HepG2 (cell line): Measurements from ENCODE around the gene SEMA3C. TPM values are rescaled to one million over a fixed set of nuclear protein-coding genes. Genes with fewer than 3 reads are reported as not detected.

ENCODE experiments used
- ATAC-seq: fragments of 200-7000 bp; cut with Tn5 transposase; 3 replicates; pipeline ENCODE4 v1.9.1; 2020; ENCODE audit warnings: mild to moderate bottlenecking, moderate library complexity
- BruUV-seq: library from RNA; stranded (reverse); fragments of 400-500 nt; replicated peaks from 2 replicates; lab custom pipeline; 2021; lab: Mats Ljungman, UMichigan
- CTCF ChIA-PET: fragments of 300-600 bp; formaldehyde crosslinking; extraction: SDS; loops from one replicate; lab custom pipeline; 2021; ENCODE audit warnings: low total read pairs, inconsistent platforms, low intra/inter-chr PET ratio; lab: Yijun Ruan, JAX
- POLR2A ChIA-PET: fragments of 350-600 bp; sonication (Branson Sonifier 250); formaldehyde crosslinking; loops from one replicate; lab custom pipeline; 2020; ENCODE audit warnings: antibody characterized with exemption, inconsistent platforms; lab: Yijun Ruan, JAX
- DNase-seq: peaks from one replicate; pipeline ENCODE4 v3.0.0-alpha.2; 2015; ENCODE audit warnings: low spot score
- FAIRE-seq: peaks from 3 replicates; lab custom pipeline; 2011; peaks lifted over from hg19 to GRCh38; lab: Jason Lieb, UNC
- H2AFZ ChIP-seq: one replicate; pipeline ENCODE4 v1.6.1; 2011; ENCODE audit warnings: low read length, inconsistent platforms
- H3K27ac ChIP-seq: fragments of 300-600 bp; 3 replicates; pipeline ENCODE4 v1.8.0; 2011; ENCODE audit warnings: mixed run types, mild to moderate bottlenecking, mixed read lengths, low read length, inconsistent platforms; ENCODE audit not compliant: insufficient read depth; ENCODE audit errors: extremely low read length
- H3K27me3 ChIP-seq, 2 experiments: fragments of 200-600 bp in 1 of 2; 2 replicates in 1 of 2; 3 replicates in 1 of 2; pipeline versions ENCODE4 v1.6.0 to v1.8.0; 2011; ENCODE audit warnings: low read length in 2 of 2, mild to moderate bottlenecking in 2 of 2, moderate library complexity in 2 of 2, inconsistent platforms in 1 of 2; ENCODE audit not compliant: insufficient read depth in 2 of 2, control insufficient read depth in 1 of 2
- H3K36me3 ChIP-seq, 2 experiments: fragments of 200-600 bp in 1 of 2; replicated peaks in 1 of 2; 2 replicates in 1 of 2; 3 replicates in 1 of 2; pipeline versions ENCODE4 v1.5.1 to v1.8.0; 2011; ENCODE audit warnings: low read length in 2 of 2, inconsistent platforms in 1 of 2; ENCODE audit not compliant: insufficient read depth in 2 of 2, control insufficient read depth in 1 of 2
- H3K4me1 ChIP-seq: 2 replicates; pipeline ENCODE4 v1.5.1; 2012; ENCODE audit warnings: low read length, inconsistent platforms; ENCODE audit not compliant: insufficient read depth
- H3K4me2 ChIP-seq: 2 replicates; pipeline ENCODE4 v1.6.0; 2011; ENCODE audit warnings: low read depth, low read length, inconsistent platforms
- H3K4me3 ChIP-seq, 3 experiments: fragments of 200-600 bp in 1 of 3; sonication (generic), shearing (Covaris generic) in 1 of 3; replicated peaks in 1 of 3; 2 replicates each; pipeline ENCODE4 v1.5.1; 2011 to 2016; ENCODE audit warnings: low read length in 3 of 3, inconsistent platforms in 2 of 3, low read depth in 2 of 3, mild to moderate bottlenecking in 2 of 3, control low read depth in 1 of 3, mixed read lengths in 1 of 3; ENCODE audit not compliant: insufficient read depth in 1 of 3
- H3K79me2 ChIP-seq: one replicate; pipeline ENCODE4 v1.6.1; 2011; ENCODE audit warnings: low read length, inconsistent platforms; ENCODE audit not compliant: insufficient read depth
- H3K9ac ChIP-seq: 2 replicates; pipeline ENCODE4 v1.6.0; 2011; ENCODE audit warnings: mild to moderate bottlenecking, low read depth, low read length, inconsistent platforms; ENCODE audit not compliant: insufficient read depth
- H3K9me3 ChIP-seq: 2 replicates; pipeline ENCODE4 v1.5.1; 2012; ENCODE audit warnings: mild to moderate bottlenecking, low read length
- H4K20me1 ChIP-seq: 2 replicates; pipeline ENCODE4 v1.6.0; 2011; ENCODE audit warnings: inconsistent platforms, mild to moderate bottlenecking, low read length, moderate library complexity; ENCODE audit not compliant: insufficient read depth
- CBX2 ChIP-seq, 2 experiments: fragments of 200-600 bp in 1 of 2; sonication (generic); formaldehyde crosslinking in 1 of 2; IDR thresholded peaks; 2 replicates each; pipeline versions ENCODE4 v1.7.0 to v1.8.1; 2018 to 2022; ENCODE audit warnings: low read depth in 2 of 2, low read length in 1 of 2, mild to moderate bottlenecking in 1 of 2, missing genetic modification reagents in 1 of 2
- FOSL1 ChIP-seq: sonication (generic); formaldehyde crosslinking; IDR thresholded peaks from 2 replicates; pipeline ENCODE4 v1.9.0; 2021; ENCODE audit warnings: missing genetic modification reagents, borderline replicate concordance
- RFXANK ChIP-seq: IDR thresholded peaks from 2 replicates; pipeline ENCODE4 v1.6.1; 2016
- ZNF660 ChIP-seq: sonication (generic); formaldehyde crosslinking; IDR thresholded peaks from 2 replicates; pipeline ENCODE4 v1.5.1; 2020; ENCODE audit warnings: mild to moderate bottlenecking, low read depth, missing genetic modification reagents, borderline replicate concordance
- ZNF878 ChIP-seq: sonication (generic); formaldehyde crosslinking; IDR thresholded peaks from 2 replicates; pipeline ENCODE4 v1.8.1; 2023; ENCODE audit warnings: mild to moderate bottlenecking, missing genetic modification reagents, moderate library complexity
- WGBS: methylation state at CpG from one replicate; pipeline ENCODE4 v1.1.6; 2017; ENCODE audit warnings: low lambda C conversion rate; 5-methylcytosine and 5-hydroxymethylcytosine counted together
- in situ Hi-C: cut with HindIII; loops from 2 replicates; pipeline ENCODE4 v1.10.0; 2017; ENCODE audit warnings: low pct_unique_long_range_greater_than_20kb; ENCODE audit not compliant: extremely low pct_ligation_motif_present
- intact Hi-C: fragments of 100-400 bp; cut with micrococcal nuclease; formaldehyde crosslinking; loops from one replicate; pipeline ENCODE4 v1.10.0; 2022; ENCODE audit not compliant: unreplicated experiment
- polyA plus RNA-seq, 8 experiments: library from polyadenylated mRNA; depleted of rRNA in 3 of 8; stranded (reverse) in 7 of 8; unstranded in 1 of 8; fragments of >200 nt; fragmentation: Illumina TruSeq in 4 of 8; extraction: Trizol in 4 of 8; gene quantifications; 2 replicates each; pipeline versions ENCODE4 v1.2.1 to v1.2.3, GENCODE V29; 2011 to 2016; ENCODE audit warnings: low read depth in 4 of 8, missing spikeins in 1 of 8, mixed read lengths in 1 of 8; ENCODE audit not compliant: insufficient read depth in 1 of 8
- total RNA-seq, 5 experiments: library from RNA; depleted of rRNA; stranded (reverse); fragments of >200 nt; fragmentation: Illumina TruSeq; extraction: Trizol; gene quantifications; 2 replicates each; pipeline ENCODE4 v1.2.3, GENCODE V29; 2016; ENCODE audit warnings: low read depth in 1 of 5
- TF ChIP-seq, protein P1 (sequence below): sonication (generic); formaldehyde crosslinking; IDR thresholded peaks from 2 replicates; pipeline ENCODE4 v1.5.0; 2020; ENCODE audit warnings: mild to moderate bottlenecking, low read depth, missing genetic modification reagents, borderline replicate concordance
- TF ChIP-seq, protein P2 (sequence below): sonication (generic); formaldehyde crosslinking; conservative IDR thresholded peaks from 2 replicates; pipeline ENCODE4 v1.8.0; 2022; ENCODE audit warnings: mild to moderate bottlenecking, moderate library complexity, missing genetic modification reagents

The SEMA3C gene
- total and polyA plus RNA-seq, 2 of the 13 experiments (the other 11 are each of a cell fraction or from before 2014, with no cell fraction given), result 0.05 to 0.13 TPM

DNA sequence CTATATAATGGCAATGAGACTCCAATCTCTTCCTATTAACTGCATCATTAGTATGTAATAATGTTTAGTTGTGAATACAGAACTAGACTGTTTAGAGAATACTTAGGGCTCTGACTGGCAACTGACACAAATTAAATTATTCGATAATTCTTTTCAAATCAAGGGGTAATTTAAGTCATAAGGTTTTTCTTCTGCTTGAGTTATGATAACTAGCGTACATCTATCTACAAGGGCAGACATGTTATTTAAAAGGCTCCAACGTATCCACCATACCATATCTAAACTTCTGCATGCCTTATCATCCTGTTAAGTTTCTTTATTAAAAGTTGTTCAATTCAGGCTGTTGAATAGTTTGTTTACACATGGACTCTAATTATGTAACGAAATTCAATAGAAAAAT is 11.2 kb downstream of the SEMA3C start:
- H2AFZ ChIP-seq, result no peak overlapping the region
- FAIRE-seq, result no peak
- TF ChIP-seq ZNF660 (CRISPR knock-in tag) (no peak), ZNF878 (CRISPR knock-in tag) (no peak), RFXANK (CRISPR knock-in tag) (no peak), CBX2 (IDR thresholded peaks at IDR 0.05; ENCODE audit: low read depth, low read length) (no peak), CBX2 (CRISPR knock-in tag; IDR thresholded peaks at IDR 0.05; ENCODE audit: low read depth) (no peak)
- TF ChIP-seq, protein P1, sequence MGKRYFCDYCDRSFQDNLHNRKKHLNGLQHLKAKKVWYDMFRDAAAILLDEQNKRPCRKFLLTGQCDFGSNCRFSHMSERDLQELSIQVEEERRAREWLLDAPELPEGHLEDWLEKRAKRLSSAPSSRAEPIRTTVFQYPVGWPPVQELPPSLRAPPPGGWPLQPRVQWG (CRISPR knock-in tag), result no peak

DNA sequence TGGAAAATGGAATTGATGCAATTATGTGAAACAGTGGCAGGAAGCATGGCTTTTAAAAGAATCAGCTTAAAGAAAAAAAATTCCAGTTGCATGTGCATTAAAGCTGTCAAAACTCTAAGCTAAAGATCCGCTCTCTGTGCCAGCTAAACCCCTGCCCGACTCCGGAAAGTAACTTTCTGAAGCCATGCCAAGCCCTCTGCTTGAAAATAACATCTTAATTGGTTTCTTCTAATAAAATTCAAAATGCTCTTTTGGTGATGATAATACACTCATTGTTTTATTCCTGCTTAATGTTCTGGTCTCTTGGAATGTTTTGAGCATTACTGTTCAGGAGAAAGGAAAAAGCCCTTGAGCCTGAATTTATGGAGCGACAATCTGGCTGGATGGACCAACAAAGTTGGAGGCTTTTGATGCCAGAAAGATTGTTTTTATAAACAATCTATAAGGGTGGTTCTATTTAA is 11.7 kb downstream of the SEMA3C start:
- H3K27ac ChIP-seq, result no peak overlapping the region
- DNase-seq, result no peak
- H3K4me2 ChIP-seq, result no peak overlapping the region
- BruUV-seq, result no TSS peak
- TF ChIP-seq, protein P2, sequence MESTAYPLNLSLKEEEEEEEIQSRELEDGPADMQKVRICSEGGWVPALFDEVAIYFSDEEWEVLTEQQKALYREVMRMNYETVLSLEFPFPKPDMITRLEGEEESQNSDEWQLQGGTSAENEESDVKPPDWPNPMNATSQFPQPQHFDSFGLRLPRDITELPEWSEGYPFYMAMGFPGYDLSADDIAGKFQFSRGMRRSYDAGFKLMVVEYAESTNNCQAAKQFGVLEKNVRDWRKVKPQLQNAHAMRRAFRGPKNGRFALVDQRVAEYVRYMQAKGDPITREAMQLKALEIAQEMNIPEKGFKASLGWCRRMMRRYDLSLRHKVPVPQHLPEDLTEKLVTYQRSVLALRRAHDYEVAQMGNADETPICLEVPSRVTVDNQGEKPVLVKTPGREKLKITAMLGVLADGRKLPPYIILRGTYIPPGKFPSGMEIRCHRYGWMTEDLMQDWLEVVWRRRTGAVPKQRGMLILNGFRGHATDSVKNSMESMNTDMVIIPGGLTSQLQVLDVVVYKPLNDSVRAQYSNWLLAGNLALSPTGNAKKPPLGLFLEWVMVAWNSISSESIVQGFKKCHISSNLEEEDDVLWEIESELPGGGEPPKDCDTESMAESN (CRISPR knock-in tag), result no peak
- no peak for TF ChIP-seq FOSL1 (CRISPR knock-in tag)
- H2AFZ ChIP-seq, result no peak overlapping the region
- CTCF ChIA-PET, result no interaction called here
- H3K27me3 ChIP-seq, result no peaks in the 10 kb centered on the region
- WGBS, result 56% methylated on average over 4 of the region's 4 CpGs
- ATAC-seq, result no peak
- H3K9me3 ChIP-seq, result no peaks in the 10 kb centered on the region
- in situ Hi-C loops (loop anchor here (25.0 kb wide), 1 partner anchor 555 kb away; no protein-coding TSS in a partner anchor), intact Hi-C loops (no loop called here)
- FAIRE-seq, result no peak
- no peaks in the 10 kb centered on the region for H3K79me2 ChIP-seq
- H3K9ac ChIP-seq, result no peak overlapping the region
- no peak overlapping the region for H3K4me3 ChIP-seq
- no peaks in the 10 kb centered on the region for H4K20me1 ChIP-seq
- POLR2A ChIA-PET, result no interaction called here
- H3K36me3 ChIP-seq, result no peaks in the 10 kb centered on the region
- no peaks in the 10 kb centered on the region for H3K4me1 ChIP-seq

More for the DNA sequence above, 11.2 kb downstream of the SEMA3C start:
- CTCF ChIA-PET, result no interaction called here
- Histone ChIP-seq H3K27me3 (no peaks in the 10 kb centered on the region), H4K20me1 (no peaks in the 10 kb centered on the region), H3K36me3 (no peaks in the 10 kb centered on the region), H3K4me2 (no peak overlapping the region), H3K27ac (no peak overlapping the region), H3K4me3 (no peak overlapping the region), H3K4me1 (no peaks in the 10 kb centered on the region), H3K9me3 (no peaks in the 10 kb centered on the region), H3K9ac (no peak overlapping the region), H3K79me2 (no peaks in the 10 kb centered on the region)
- ATAC-seq (no peak), DNase-seq (no peak)
- 19% methylated on average over 4 of the region's 4 CpGs for WGBS
- BruUV-seq, result no TSS peak
- POLR2A ChIA-PET, result no interaction called here
- in situ Hi-C loops, result loop anchor here (25.0 kb wide), 1 partner anchor 555 kb away; no protein-coding TSS in a partner anchor
- intact Hi-C loops, result no loop called here
